Thyroid gland (tissue), 4 donors: ENCODE results near the gene EHMT1.

Source experiments
- POLR2A ChIP-seq, 2 donors: fragments of 450-650 bp; IDR thresholded peaks; one replicate each; pipeline ENCODE4 v1.6.1; 2017; ENCODE audit warnings: antibody characterized with exemption in 2 of 2, mild to moderate bottlenecking in 2 of 2, moderate library complexity in 1 of 2
- TF ChIP-seq, protein P1 (sequence below), 6 experiments: fragments of 200-600 bp in 3 of 6; fragments of 450-650 bp in 3 of 6; sonication (generic) in 3 of 6; IDR thresholded peaks; one replicate each; pipeline ENCODE4 v1.5.1; 2016 to 2019; ENCODE audit warnings: antibody characterized with exemption in 6 of 6, mild to moderate bottlenecking in 2 of 6, inconsistent platforms in 1 of 6, moderate library complexity in 1 of 6

DNA sequence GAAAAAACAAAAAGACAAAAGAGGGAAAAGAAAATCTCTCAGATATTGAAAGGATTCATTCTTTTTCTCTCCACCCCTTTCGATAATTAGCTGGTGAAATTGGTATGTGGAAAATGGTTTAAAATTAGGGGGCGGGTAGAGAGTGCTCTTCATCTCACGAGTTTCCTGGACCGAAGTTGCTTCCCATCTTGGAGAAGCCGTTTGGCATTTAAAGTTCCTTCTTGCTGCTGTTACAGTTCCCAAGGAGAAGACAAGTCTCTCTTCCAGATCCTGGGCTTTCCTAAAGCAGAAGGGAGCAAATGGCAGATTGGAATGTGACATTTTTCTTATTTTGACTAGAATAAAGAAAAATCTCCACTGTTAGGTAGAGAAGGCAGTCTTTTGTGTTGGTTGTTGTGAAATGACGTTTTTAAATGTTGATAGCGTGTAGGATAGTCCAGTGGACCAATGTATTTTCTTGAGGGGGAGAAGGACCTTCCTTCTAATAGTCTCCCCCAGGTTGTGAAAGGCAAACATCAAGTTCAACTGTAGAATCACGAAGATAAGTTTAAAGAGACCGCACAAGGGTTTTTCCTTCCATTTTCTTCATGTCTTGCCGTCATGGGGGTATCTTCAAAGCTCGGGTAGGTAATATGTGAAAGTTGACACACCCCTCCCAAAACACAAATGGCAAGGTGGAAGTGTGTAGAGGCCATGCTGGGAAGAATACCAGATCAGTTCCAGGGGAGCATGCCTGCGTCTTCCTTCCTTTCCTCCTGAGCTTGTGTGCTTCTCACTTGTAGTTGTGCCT, 77.5 kb downstream of the EHMT1 start:
- TF ChIP-seq, protein P1, sequence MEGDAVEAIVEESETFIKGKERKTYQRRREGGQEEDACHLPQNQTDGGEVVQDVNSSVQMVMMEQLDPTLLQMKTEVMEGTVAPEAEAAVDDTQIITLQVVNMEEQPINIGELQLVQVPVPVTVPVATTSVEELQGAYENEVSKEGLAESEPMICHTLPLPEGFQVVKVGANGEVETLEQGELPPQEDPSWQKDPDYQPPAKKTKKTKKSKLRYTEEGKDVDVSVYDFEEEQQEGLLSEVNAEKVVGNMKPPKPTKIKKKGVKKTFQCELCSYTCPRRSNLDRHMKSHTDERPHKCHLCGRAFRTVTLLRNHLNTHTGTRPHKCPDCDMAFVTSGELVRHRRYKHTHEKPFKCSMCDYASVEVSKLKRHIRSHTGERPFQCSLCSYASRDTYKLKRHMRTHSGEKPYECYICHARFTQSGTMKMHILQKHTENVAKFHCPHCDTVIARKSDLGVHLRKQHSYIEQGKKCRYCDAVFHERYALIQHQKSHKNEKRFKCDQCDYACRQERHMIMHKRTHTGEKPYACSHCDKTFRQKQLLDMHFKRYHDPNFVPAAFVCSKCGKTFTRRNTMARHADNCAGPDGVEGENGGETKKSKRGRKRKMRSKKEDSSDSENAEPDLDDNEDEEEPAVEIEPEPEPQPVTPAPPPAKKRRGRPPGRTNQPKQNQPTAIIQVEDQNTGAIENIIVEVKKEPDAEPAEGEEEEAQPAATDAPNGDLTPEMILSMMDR (IDR thresholded peaks at IDR 0.05) = no peak
- no peak for TF ChIP-seq POLR2A (IDR thresholded peaks at IDR 0.05)
